Mammary epithelial cell (primary cell): ENCODE measurements around the gene CALB2.

ENCODE experiments used
- EZH2 ChIP-seq: IDR thresholded peaks from 2 replicates; pipeline ENCODE4 v1.6.1; 2012; ENCODE audit warnings: low read length, inconsistent platforms, borderline replicate concordance
- TF ChIP-seq, protein P1 (sequence below), 2 donors: IDR thresholded peaks in 1 of 2; conservative IDR thresholded peaks in 1 of 2; 2 replicates each; pipeline ENCODE4 v1.5.1; 2011 to 2012; ENCODE audit warnings: inconsistent platforms in 2 of 2, low read length in 2 of 2, mild to moderate bottlenecking in 2 of 2, control low read depth in 1 of 2, low read depth in 1 of 2; ENCODE audit not compliant: insufficient read depth in 1 of 2; ENCODE audit errors: extremely low read depth in 1 of 2

DNA sequence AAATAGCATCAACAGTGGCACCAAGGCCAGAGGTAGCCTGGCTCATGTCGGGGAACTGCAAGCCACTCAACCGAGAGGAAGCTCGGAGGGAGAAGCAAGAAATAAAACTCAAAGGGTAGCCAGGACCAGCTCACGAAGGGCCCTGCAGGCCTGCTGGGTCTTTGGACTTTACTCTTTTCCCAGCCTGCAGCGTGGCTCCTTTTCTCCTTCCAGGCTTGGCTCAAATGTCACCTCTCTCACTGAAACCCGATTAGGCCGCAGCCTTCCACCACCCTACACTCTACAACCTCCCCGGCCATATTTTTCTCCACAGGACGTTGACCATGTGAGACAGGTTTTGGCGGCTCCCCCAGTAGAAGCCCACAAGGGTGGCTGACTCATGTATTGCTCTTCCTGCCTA is 38.1 kb downstream of the CALB2 start:
- TF ChIP-seq, protein P1, sequence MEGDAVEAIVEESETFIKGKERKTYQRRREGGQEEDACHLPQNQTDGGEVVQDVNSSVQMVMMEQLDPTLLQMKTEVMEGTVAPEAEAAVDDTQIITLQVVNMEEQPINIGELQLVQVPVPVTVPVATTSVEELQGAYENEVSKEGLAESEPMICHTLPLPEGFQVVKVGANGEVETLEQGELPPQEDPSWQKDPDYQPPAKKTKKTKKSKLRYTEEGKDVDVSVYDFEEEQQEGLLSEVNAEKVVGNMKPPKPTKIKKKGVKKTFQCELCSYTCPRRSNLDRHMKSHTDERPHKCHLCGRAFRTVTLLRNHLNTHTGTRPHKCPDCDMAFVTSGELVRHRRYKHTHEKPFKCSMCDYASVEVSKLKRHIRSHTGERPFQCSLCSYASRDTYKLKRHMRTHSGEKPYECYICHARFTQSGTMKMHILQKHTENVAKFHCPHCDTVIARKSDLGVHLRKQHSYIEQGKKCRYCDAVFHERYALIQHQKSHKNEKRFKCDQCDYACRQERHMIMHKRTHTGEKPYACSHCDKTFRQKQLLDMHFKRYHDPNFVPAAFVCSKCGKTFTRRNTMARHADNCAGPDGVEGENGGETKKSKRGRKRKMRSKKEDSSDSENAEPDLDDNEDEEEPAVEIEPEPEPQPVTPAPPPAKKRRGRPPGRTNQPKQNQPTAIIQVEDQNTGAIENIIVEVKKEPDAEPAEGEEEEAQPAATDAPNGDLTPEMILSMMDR (conservative IDR thresholded peaks at IDR 0.05 in 1 of 2, IDR thresholded peaks at IDR 0.05 in 1 of 2; ENCODE audit: extremely low read depth in 1 of 2, insufficient read depth in 1 of 2, low read depth in 1 of 2, low read length in 2 of 2) = no peak
- TF ChIP-seq EZH2 = no peak
